ENCODE results near the gene BLOC1S4. TPM values are rescaled to one million over a fixed set of nuclear protein-coding genes. Genes with fewer than 3 reads are reported as not detected.
A peak's percentile ranks its signal among the peaks of the same experiment; 100 is the strongest.
"Not testable (repeated sequence)": the region's sequence is repeated elsewhere in the genome, so short reads cannot be mapped to it uniquely, and the experiment has no call there.

The BLOC1S4 gene
- total RNA-seq, 1 donor from 2014 or later: 10.7 TPM

GRCh38 chr4:6753891-6754290, 37.9 kb downstream of the BLOC1S4 start:
- Histone ChIP-seq H3K4me3 (no peak overlapping the region), H3K9me3 (no peaks in the 10 kb centered on the region), H3K27ac (no peak overlapping the region)

GRCh38 chr4:6754481-6755087, 38.6 kb downstream of the BLOC1S4 start:
- no peaks in the 10 kb centered on the region for H3K9me3 ChIP-seq
- no peaks in the 10 kb centered on the region for H3K36me3 ChIP-seq
- peaks cover 11% of the 10 kb centered on the region for H3K4me1 ChIP-seq
- intact Hi-C loops (cut with DNase I): no loop called here
- no peak overlapping the region for H3K4me3 ChIP-seq
- no peaks in the 10 kb centered on the region for H3K27me3 ChIP-seq
- ATAC-seq (no peak), DNase-seq (no peak)
- H3K27ac ChIP-seq: no peak overlapping the region
- no peak for TF ChIP-seq CTCF (IDR thresholded peaks at IDR 0.05)

More at GRCh38 chr4:6753891-6754290, 37.9 kb downstream of the BLOC1S4 start:
- TF ChIP-seq CTCF (IDR thresholded peaks at IDR 0.05): no peak
- Histone ChIP-seq H3K36me3 (no peaks in the 10 kb centered on the region), H3K4me1 (peaks cover 18% of the 10 kb centered on the region), H3K27me3 (no peaks in the 10 kb centered on the region)
- no peak for ATAC-seq
- intact Hi-C loops (cut with DNase I): no loop called here
- no peak for DNase-seq

GRCh38 chr4:6755088-6755753, 39.2 kb downstream of the BLOC1S4 start:
- no peak for ATAC-seq
- Histone ChIP-seq H3K27ac (no peak overlapping the region), H3K27me3 (no peaks in the 10 kb centered on the region), H3K36me3 (no peaks in the 10 kb centered on the region), H3K4me3 (no peak overlapping the region), H3K9me3 (no peaks in the 10 kb centered on the region), H3K4me1 (peaks cover 8% of the 10 kb centered on the region)
- no peak for DNase-seq
- intact Hi-C loops (cut with DNase I): no loop called here
- no peak for TF ChIP-seq CTCF (IDR thresholded peaks at IDR 0.05)

- H3K4me3 ChIP-seq; H3K27ac ChIP-seq; DNase-seq; ATAC-seq; H3K27me3 ChIP-seq; H3K4me1 ChIP-seq; intact Hi-C loops (cut with DNase I); H3K9me3 ChIP-seq; H3K36me3 ChIP-seq: not testable (repeated sequence)
Observed at GRCh38 chr4:6756345-6756744, 40.4 kb downstream of the BLOC1S4 start.

GRCh38 chr4:6758728-6759127, 42.8 kb downstream of the BLOC1S4 start:
- H3K9me3 ChIP-seq: no peaks in the 10 kb centered on the region
- H3K36me3 ChIP-seq: no peaks in the 10 kb centered on the region
- no peak overlapping the region for H3K4me3 ChIP-seq
- DNase-seq (no peak), ATAC-seq (no peak)
- H3K27ac ChIP-seq: no peak overlapping the region
- H3K4me1 ChIP-seq: no peaks in the 10 kb centered on the region
- TF ChIP-seq CTCF (IDR thresholded peaks at IDR 0.05): no peak
- intact Hi-C loops (cut with DNase I): no loop called here
- no peaks in the 10 kb centered on the region for H3K27me3 ChIP-seq

- no peak for TF ChIP-seq CTCF (IDR thresholded peaks at IDR 0.05)
- DNase-seq: peak; percentile 40
Observed at GRCh38 chr4:6760865-6761264, 44.9 kb downstream of the BLOC1S4 start.

More at GRCh38 chr4:6760865-6761264, 44.9 kb downstream of the BLOC1S4 start:
- intact Hi-C loops (cut with DNase I): no loop called here
- ATAC-seq: no peak
- Histone ChIP-seq H3K4me1 (no peaks in the 10 kb centered on the region), H3K27me3 (no peaks in the 10 kb centered on the region), H3K9me3 (no peaks in the 10 kb centered on the region), H3K4me3 (no peak overlapping the region), H3K27ac (no peak overlapping the region), H3K36me3 (no peaks in the 10 kb centered on the region)

Data from upper lobe of right lung (tissue), 1 donor.